GM21737 (cell line): ENCODE measurements around the gene MDP1.
A peak's percentile ranks its signal among the peaks of the same experiment; 100 is the strongest.
"Not testable (repeated sequence)": the region's sequence is repeated elsewhere in the genome, so short reads cannot be mapped to it uniquely, and the experiment has no call there.

Experiments
- ATAC-seq: cut with Tn5 transposase; IDR thresholded peaks from one replicate; pipeline ENCODE4 v1.9.1; 2021; ENCODE audit warnings: mild to moderate bottlenecking, moderate library complexity; ENCODE audit not compliant: unreplicated experiment

The MDP1 gene

GRCh38 chr14:24232121-24232644 lies 16.3 kb upstream of the MDP1 start, which contains the start of gene NEDD8:
TSS of gene NEDD8 (minus strand) at chr14:24232367. CDS start at chr14:24232267, 100 bp downstream.
- peak; percentile 70 for ATAC-seq

GRCh38 chr14:24231263-24232120 lies 15.6 kb upstream of the MDP1 start:
- ATAC-seq: peak; percentile 17

GRCh38 chr14:24228902-24229301 lies 13.0 kb upstream of the MDP1 start:
- no peak for ATAC-seq

DNA sequence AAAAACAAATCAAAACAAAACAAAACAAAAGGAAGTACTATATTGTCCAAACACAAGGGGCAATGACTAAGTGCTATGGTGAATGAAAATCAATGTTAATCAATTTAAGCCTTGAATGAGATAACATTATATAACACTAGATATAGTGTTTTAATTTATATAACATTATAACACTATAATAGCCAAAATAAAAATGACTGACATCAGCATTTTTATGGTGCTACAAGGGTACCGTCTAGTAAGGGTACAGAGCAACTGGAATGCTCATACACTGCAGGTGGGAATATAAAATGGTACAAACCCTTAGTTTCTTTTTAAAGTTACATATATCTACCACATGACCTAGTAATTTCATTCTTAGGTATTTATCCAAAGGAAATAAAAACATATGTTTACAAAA lies 10.6 kb upstream of the MDP1 start:
- no peak for ATAC-seq

DNA sequence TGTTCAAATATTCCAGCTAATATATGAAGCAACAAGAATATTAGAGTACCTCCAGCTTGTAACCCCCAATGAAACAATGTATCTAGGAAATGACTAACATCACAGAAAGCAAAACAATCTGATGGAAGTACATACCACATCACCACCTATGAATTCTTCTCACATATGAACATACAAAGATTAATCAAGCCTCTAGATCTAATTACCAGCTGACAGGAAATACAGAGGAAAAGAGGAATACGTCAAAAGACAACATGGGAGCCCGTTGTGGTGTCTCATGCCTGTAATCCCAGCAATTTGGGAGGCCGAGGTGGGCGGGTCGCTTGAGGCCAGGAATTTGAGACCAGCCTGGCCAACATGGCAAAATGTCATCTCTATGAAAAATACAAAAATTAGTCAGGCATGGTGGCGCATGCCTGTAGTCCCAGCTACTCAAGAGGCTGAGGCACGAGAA lies 8.8 kb upstream of the MDP1 start:
- ATAC-seq: no peak

DNA sequence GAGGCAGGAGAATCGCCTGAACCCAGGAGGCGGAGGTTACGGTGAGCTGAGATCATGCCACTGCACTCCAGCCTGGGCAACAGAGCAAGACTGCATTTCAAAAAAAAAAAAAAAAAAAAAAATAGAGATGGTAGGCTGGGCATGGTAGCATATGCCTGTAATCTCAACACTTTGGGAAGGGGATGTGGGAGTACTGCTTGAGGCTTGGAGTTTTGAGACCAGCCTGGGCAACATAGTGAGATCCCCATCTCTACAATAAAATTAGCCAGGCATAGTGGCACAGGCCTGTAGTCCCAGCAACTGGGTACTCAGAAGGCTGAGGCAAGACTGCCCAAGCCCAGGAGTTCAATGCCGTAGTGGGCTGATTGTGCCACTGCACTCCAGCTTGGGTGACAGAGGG lies 7.1 kb upstream of the MDP1 start:
- ATAC-seq: not testable (repeated sequence)

DNA sequence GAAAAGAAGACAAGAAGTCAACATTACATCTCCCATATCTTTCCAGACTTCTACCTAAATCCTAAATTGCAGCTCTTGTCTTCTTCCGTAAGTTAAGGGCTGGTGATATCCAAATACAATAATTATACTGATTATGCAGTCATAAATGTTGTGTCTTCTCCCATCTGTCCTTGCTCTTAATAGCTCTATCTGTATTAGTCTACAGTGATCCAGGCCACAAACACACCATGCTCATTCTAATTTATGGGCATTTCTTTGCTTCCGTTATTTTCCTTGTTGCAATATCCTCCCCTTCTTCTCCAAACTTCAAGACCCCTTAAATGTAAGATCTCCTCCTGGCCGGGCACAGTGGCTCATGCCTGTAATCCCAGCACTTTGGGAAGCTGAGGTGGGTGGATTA lies 3.7 kb upstream of the MDP1 start:
- ATAC-seq: no peak

GRCh38 chr14:24219080-24219479 lies 3.2 kb upstream of the MDP1 start:
- no peak for ATAC-seq

- not testable (repeated sequence) for ATAC-seq
Observed at GRCh38 chr14:24216876-24217275, 1.0 kb upstream of the MDP1 start.

DNA sequence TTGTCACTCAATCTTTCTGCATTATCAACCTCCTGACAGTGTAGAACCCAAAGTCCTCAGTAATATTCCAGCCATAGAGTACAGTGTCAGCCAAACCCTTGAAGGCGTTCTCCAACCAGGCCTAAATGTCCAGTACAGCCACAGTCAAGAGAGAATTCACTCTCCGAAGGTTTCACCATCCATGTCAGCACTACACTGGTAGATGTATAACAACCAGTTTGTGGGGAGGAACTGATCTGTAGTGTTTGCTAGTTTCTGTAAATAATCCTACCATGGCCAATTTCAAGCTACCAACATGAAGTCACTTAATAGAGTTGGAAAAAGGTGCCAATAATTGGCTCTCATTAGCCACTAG lies 456 bp upstream of the MDP1 start:
- ATAC-seq: no peak

- no peak for ATAC-seq
Observed at GRCh38 chr14:24213866-24214662, 1.8 kb downstream of the MDP1 start.

DNA sequence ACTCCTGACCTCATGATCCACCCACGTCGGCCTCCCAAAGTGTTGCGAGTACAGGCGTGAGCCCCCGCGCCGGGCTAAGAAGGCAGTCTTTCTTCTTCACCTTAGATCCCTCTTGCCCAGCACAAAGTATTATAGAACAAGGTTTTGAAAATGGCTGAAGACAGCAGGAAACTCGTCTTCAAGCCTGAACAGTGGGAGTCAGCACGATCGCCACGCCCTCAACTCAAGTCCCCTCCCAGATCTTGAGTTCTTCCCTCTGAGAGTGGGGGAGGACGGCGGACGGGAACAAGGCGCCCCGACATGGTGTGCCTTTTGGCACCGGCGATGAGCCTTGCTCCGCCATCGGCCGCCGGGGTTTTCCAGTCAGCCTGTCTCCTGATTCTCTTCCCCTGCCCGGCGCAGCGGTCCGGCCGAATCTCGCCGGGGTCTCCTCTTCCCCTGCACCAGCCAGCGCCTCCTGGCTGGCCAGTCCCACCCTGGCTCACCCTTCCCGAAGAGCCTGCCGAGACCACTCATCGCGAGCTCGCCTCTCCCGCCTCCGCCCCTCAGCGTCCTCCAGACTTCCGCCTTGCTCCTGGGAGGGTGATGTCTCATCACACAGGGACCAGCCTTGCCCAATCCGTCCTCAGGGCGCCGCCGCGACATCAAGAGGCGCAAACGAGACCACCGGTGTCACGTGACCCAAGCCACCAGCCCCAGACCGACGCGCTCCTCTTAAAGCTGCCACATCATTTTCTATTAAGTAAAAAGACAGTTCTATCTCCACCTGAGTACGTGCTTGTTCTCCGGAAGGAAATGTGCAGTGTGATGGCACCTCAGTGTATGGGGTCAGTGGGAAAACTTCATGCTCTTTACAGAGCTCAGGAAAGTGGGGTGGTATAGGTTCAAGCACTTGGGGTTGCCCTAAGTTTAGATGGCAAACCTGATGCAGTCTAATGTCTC lies 2.7 kb downstream of the MDP1 start, which contains the start of gene CHMP4A:
CHMP4A (minus strand) TSS at position 565 of the 942 bp plus-strand sequence; CDS start at position 516, 49 bp downstream.
- ATAC-seq: peak; percentile 78

DNA sequence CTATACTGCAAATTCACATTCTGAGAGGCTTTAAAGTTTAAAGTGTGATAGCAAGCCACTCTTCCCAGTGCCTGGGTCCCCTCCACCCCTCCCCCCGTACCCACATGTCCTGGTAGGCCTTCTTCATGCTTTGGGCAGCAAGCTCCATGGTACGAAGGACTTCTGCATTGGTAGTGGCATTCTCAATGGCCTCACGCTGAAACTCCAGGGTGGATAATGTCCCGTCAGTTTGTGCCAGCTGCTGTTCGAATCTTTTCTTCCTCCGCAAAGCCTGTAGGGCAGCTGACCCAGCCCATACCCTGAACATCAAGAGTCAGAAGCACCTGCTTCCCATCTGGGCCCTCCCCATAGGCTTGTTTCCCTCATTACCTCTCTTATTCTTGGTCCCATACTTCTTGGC lies 4.6 kb downstream of the MDP1 start:
- no peak for ATAC-seq

- no peak for ATAC-seq
Observed at GRCh38 chr14:24207625-24208024, 8.2 kb downstream of the MDP1 start.

DNA sequence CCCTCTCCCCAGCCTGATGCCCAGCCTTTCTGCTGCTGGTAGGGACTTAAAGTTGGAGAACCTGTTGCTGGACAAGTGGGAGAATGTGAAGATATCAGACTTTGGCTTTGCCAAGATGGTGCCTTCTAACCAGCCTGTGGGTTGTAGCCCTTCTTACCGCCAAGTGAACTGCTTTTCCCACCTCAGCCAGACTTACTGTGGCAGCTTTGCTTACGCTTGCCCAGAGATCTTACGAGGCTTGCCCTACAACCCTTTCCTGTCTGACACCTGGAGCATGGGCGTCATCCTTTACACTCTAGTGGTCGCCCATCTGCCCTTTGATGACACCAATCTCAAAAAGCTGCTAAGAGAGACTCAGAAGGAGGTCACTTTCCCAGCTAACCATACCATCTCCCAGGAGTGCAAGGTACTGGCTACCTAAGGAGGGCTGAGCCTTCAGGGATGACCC lies 8.7 kb downstream of the MDP1 start:
- no peak for ATAC-seq

- no peak for ATAC-seq
Observed at GRCh38 chr14:24206260-24207103, 9.4 kb downstream of the MDP1 start.

DNA sequence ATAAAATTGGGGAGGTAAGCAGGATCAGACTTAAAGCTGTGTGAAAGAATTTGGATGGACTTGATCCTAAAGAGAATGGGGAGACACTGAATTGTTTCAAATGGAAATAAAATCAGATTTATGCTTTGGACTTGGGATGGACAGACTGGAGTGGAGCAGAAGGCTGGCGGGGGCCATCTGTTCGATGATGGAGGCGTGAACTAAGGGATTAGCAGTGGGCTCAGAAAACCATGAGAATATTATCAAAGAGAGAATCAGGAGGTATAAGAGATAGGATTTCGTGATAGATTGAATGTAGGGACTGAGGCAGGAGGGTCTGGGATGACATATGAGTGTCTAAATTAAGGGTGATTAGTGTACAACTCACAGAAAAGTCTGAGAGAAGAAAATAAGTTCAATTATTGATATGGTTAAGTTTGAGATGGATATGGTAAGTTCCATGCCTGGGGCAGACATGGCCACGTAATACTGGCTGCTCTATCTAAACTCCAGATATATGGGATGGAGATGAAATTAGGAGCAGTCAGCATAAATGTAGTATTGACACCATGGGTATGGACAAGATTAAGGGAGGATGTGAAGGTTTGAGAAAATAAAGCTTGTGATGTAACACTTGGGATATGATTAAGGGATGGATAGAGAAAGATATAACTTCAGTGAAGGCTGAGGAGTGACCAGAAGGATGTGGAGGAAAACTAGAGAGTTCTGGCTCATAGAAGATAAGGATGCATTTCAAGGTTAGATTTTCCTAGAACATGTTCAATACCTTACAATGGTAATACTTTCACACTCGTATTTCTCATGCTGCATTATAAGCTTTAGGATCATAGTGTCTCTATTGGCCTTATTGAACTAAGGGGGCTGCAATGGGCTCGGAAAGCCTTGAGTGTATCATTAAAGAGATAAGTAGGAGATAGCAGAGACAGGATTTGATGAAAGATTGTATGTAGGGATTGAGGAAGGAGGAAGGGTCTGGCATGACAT lies 11.4 kb downstream of the MDP1 start:
- no peak for ATAC-seq

DNA sequence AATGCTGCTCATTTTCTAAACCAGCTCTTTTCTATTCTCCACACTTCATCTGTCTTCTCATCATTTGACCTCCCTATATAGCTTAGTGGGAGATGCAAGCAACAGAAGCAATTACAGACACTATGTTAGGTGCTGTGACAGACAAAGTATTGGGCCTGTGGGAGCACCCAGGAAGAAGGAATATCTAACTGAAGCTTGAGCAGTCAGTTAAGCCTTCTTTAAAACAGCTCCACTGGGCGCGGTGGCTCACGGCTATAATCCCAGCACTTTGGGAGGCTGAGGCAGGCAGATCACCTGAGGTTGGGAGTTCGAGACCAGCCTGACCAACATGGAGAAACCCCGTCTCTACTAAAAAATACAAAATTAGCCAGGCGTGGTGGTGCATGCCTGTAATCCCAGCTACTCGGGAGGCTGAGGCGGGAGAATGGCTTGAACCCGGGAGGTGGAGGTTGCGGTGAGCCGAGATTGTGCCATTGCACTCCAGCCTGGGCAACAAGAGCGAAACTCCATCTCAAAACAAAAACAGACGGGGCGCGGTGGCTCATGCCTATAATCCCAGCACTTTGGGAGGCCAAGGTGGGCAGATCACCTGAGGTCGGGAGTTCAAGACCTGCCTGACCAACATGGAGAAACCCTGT lies 12.5 kb downstream of the MDP1 start:
- not testable (repeated sequence) for ATAC-seq
